ACHN (cell line): Measurements from ENCODE around the gene SPTBN1.
"Not testable (repeated sequence)": the region's sequence is repeated elsewhere in the genome, so short reads cannot be mapped to it uniquely, and the experiment has no call there.

Experiments
- DNase-seq: peaks from one replicate; pipeline ENCODE4 v3.0.0-alpha.2; 2015
- in situ Hi-C: cut with HindIII; loops from 2 replicates; pipeline ENCODE4 v1.10.0; 2017; ENCODE audit warnings: low sequenced_read_pairs, low pct_ligation_motif_present, low pct_unique_long_range_greater_than_20kb

Gene SPTBN1

GRCh38 chr2:54461261-54461660 lies 5.1 kb downstream of the SPTBN1 start:
- in situ Hi-C loops, result no loop called here
- DNase-seq, result no peak

GRCh38 chr2:54464341-54464740 lies 8.2 kb downstream of the SPTBN1 start:
- in situ Hi-C loops, result no loop called here
- DNase-seq, result no peak

GRCh38 chr2:54465143-54465542 lies 9.0 kb downstream of the SPTBN1 start:
- in situ Hi-C loops, result no loop called here
- DNase-seq, result no peak

GRCh38 chr2:54466870-54467269 lies 10.7 kb downstream of the SPTBN1 start:
- in situ Hi-C loops, result no loop called here
- DNase-seq, result no peak

GRCh38 chr2:54468673-54469072 lies 12.5 kb downstream of the SPTBN1 start:
- no peak for DNase-seq
- in situ Hi-C loops, result no loop called here

GRCh38 chr2:54469484-54470053 lies 13.4 kb downstream of the SPTBN1 start:
- no peak for DNase-seq
- in situ Hi-C loops, result no loop called here

- no peak for DNase-seq
- in situ Hi-C loops, result no loop called here
Observed at GRCh38 chr2:54470266-54470938, 14.3 kb downstream of the SPTBN1 start.

- DNase-seq, result peak; percentile 76
- in situ Hi-C loops, result no loop called here
Observed at GRCh38 chr2:54471221-54471711, 15.1 kb downstream of the SPTBN1 start.

GRCh38 chr2:54473851-54474250 lies 17.7 kb downstream of the SPTBN1 start:
- in situ Hi-C loops, result no loop called here
- DNase-seq, result no peak

GRCh38 chr2:54475285-54475684 lies 19.2 kb downstream of the SPTBN1 start:
- in situ Hi-C loops, result no loop called here
- no peak for DNase-seq

GRCh38 chr2:54475919-54476318 lies 19.8 kb downstream of the SPTBN1 start:
- DNase-seq, result no peak
- in situ Hi-C loops, result no loop called here

- in situ Hi-C loops, result no loop called here
- no peak for DNase-seq
Observed at GRCh38 chr2:54476852-54477251, 20.7 kb downstream of the SPTBN1 start.

- in situ Hi-C loops, result no loop called here
- no peak for DNase-seq
Observed at GRCh38 chr2:54477896-54478295, 21.8 kb downstream of the SPTBN1 start.

- no peak for DNase-seq
- in situ Hi-C loops, result no loop called here
Observed at GRCh38 chr2:54478899-54479298, 22.8 kb downstream of the SPTBN1 start.

- in situ Hi-C loops, result no loop called here
- no peak for DNase-seq
Observed at GRCh38 chr2:54479424-54479823, 23.3 kb downstream of the SPTBN1 start.

- in situ Hi-C loops, result no loop called here
Observed at GRCh38 chr2:54480025-54480424, 23.9 kb downstream of the SPTBN1 start.

GRCh38 chr2:54481686-54482085 lies 25.6 kb downstream of the SPTBN1 start:
- in situ Hi-C loops, result no loop called here
- DNase-seq, result no peak

More at GRCh38 chr2:54480025-54480424, 23.9 kb downstream of the SPTBN1 start:
- no peak for DNase-seq

GRCh38 chr2:54482715-54483114 lies 26.6 kb downstream of the SPTBN1 start:
- peak; percentile 68 for DNase-seq
- in situ Hi-C loops, result no loop called here

- in situ Hi-C loops, result no loop called here
- peak; percentile 90 for DNase-seq
Observed at GRCh38 chr2:54483426-54483825, 27.3 kb downstream of the SPTBN1 start.

- in situ Hi-C loops, DNase-seq: not testable (repeated sequence)
Observed at GRCh38 chr2:54485756-54486155, 29.6 kb downstream of the SPTBN1 start.
